K562 (cell line): ENCODE results near the gene DTHD1. TPM values are rescaled to one million over a fixed set of nuclear protein-coding genes. Genes with fewer than 3 reads are reported as not detected.

ENCODE experiments used
- polyA plus RNA-seq, 8 experiments: library from polyadenylated mRNA; depleted of rRNA in 4 of 8; stranded (reverse) in 5 of 8; unstranded in 3 of 8; fragments of >200 nt; fragmentation: Nextera tagmentation in 2 of 8; fragmentation: Illumina TruSeq in 1 of 8; extraction: Ambion mirVana in 2 of 8; extraction: Trizol in 1 of 8; gene quantifications; 2 replicates each; pipeline versions ENCODE4 v1.2.1 to v1.2.3, GENCODE V29; 2011 to 2014; ENCODE audit warnings: inconsistent platforms in 1 of 8, missing spikeins in 1 of 8
- total RNA-seq, 7 experiments: library from RNA; depleted of rRNA in 6 of 7; stranded (reverse); fragments of >200 nt in 6 of 7; fragmentation: Illumina TruSeq in 2 of 7; extraction: Trizol in 2 of 7; gene quantifications; 2 replicates each; pipeline versions ENCODE4 v1.2.1 to v1.2.3, GENCODE V29; 2011 to 2021; ENCODE audit warnings: low replicate concordance in 1 of 7
- TF ChIP-seq, protein P1 (sequence below): fragments of 450-650 bp; IDR thresholded peaks from 2 replicates; pipeline ENCODE4 v1.6.1; 2016; ENCODE audit warnings: mild to moderate bottlenecking, moderate library complexity

DTHD1 gene
- total and polyA plus RNA-seq, 9 of the 15 experiments (the other 6 are each of a cell fraction or from before 2014, with no cell fraction given), result not detected

DNA sequence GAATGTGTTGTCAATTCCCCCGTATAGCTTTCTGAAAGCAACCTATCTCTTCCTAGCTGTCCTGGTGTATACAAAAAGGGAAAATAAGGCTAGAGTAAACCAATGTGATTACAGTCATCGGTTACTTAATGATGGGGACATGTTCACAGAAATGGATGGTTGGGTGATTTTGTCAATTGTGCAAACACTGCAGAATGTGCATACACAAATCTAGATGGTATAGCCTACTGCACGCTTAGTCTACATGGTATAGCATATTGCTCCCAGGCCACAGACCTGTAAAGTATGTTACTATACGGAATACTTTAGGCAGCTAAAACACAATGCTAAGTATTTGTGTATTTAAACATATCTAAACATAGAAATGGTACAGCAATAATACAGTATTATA lies 5.1 kb downstream of the DTHD1 start (continued):
- TF ChIP-seq, protein P1, sequence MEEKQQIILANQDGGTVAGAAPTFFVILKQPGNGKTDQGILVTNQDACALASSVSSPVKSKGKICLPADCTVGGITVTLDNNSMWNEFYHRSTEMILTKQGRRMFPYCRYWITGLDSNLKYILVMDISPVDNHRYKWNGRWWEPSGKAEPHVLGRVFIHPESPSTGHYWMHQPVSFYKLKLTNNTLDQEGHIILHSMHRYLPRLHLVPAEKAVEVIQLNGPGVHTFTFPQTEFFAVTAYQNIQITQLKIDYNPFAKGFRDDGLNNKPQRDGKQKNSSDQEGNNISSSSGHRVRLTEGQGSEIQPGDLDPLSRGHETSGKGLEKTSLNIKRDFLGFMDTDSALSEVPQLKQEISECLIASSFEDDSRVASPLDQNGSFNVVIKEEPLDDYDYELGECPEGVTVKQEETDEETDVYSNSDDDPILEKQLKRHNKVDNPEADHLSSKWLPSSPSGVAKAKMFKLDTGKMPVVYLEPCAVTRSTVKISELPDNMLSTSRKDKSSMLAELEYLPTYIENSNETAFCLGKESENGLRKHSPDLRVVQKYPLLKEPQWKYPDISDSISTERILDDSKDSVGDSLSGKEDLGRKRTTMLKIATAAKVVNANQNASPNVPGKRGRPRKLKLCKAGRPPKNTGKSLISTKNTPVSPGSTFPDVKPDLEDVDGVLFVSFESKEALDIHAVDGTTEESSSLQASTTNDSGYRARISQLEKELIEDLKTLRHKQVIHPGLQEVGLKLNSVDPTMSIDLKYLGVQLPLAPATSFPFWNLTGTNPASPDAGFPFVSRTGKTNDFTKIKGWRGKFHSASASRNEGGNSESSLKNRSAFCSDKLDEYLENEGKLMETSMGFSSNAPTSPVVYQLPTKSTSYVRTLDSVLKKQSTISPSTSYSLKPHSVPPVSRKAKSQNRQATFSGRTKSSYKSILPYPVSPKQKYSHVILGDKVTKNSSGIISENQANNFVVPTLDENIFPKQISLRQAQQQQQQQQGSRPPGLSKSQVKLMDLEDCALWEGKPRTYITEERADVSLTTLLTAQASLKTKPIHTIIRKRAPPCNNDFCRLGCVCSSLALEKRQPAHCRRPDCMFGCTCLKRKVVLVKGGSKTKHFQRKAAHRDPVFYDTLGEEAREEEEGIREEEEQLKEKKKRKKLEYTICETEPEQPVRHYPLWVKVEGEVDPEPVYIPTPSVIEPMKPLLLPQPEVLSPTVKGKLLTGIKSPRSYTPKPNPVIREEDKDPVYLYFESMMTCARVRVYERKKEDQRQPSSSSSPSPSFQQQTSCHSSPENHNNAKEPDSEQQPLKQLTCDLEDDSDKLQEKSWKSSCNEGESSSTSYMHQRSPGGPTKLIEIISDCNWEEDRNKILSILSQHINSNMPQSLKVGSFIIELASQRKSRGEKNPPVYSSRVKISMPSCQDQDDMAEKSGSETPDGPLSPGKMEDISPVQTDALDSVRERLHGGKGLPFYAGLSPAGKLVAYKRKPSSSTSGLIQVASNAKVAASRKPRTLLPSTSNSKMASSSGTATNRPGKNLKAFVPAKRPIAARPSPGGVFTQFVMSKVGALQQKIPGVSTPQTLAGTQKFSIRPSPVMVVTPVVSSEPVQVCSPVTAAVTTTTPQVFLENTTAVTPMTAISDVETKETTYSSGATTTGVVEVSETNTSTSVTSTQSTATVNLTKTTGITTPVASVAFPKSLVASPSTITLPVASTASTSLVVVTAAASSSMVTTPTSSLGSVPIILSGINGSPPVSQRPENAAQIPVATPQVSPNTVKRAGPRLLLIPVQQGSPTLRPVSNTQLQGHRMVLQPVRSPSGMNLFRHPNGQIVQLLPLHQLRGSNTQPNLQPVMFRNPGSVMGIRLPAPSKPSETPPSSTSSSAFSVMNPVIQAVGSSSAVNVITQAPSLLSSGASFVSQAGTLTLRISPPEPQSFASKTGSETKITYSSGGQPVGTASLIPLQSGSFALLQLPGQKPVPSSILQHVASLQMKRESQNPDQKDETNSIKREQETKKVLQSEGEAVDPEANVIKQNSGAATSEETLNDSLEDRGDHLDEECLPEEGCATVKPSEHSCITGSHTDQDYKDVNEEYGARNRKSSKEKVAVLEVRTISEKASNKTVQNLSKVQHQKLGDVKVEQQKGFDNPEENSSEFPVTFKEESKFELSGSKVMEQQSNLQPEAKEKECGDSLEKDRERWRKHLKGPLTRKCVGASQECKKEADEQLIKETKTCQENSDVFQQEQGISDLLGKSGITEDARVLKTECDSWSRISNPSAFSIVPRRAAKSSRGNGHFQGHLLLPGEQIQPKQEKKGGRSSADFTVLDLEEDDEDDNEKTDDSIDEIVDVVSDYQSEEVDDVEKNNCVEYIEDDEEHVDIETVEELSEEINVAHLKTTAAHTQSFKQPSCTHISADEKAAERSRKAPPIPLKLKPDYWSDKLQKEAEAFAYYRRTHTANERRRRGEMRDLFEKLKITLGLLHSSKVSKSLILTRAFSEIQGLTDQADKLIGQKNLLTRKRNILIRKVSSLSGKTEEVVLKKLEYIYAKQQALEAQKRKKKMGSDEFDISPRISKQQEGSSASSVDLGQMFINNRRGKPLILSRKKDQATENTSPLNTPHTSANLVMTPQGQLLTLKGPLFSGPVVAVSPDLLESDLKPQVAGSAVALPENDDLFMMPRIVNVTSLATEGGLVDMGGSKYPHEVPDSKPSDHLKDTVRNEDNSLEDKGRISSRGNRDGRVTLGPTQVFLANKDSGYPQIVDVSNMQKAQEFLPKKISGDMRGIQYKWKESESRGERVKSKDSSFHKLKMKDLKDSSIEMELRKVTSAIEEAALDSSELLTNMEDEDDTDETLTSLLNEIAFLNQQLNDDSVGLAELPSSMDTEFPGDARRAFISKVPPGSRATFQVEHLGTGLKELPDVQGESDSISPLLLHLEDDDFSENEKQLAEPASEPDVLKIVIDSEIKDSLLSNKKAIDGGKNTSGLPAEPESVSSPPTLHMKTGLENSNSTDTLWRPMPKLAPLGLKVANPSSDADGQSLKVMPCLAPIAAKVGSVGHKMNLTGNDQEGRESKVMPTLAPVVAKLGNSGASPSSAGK, result no peak
- TF ChIP-seq, all 486 proteins: peak for 0
